BE2C (cell line): ENCODE measurements around the gene TOX3.

Experiments used
- DNase-seq: peaks from one replicate; pipeline ENCODE4 v3.0.0-alpha.2; 2020
- H3K27me3 ChIP-seq: fragments of 250-450 bp; sonication (Bioruptor Pico); 2 replicates; pipeline ENCODE4 v1.5.1; 2020; ENCODE audit warnings: mild to moderate bottlenecking
- H3K36me3 ChIP-seq: fragments of 250-450 bp; sonication (Bioruptor Pico); 2 replicates; pipeline ENCODE4 v1.5.1; 2020; ENCODE audit warnings: mild to moderate bottlenecking
- H3K4me1 ChIP-seq: fragments of 250-450 bp; sonication (Bioruptor Pico); 2 replicates; pipeline ENCODE4 v1.5.1; 2020
- H3K4me3 ChIP-seq: 2 replicates; pipeline ENCODE4 v1.5.1; 2011; ENCODE audit warnings: low read depth, low read length
- H3K9me3 ChIP-seq: fragments of 250-450 bp; sonication (Bioruptor Pico); 2 replicates; pipeline ENCODE4 v1.5.1; 2020
- CTCF ChIP-seq: IDR thresholded peaks from 2 replicates; pipeline ENCODE4 v1.5.1; 2012; ENCODE audit warnings: mild to moderate bottlenecking, low read depth, low read length

The TOX3 gene

GRCh38 chr16:52529226-52529625 lies 17.7 kb downstream of the TOX3 start:
- DNase-seq = no peak
- Histone ChIP-seq H3K36me3 (no peaks in the 10 kb centered on the region), H3K9me3 (no peaks in the 10 kb centered on the region), H3K4me3 (no peak overlapping the region), H3K27me3 (no peaks in the 10 kb centered on the region), H3K4me1 (no peaks in the 10 kb centered on the region)
- no peak for TF ChIP-seq CTCF

GRCh38 chr16:52528393-52529065 lies 18.4 kb downstream of the TOX3 start:
- no peaks in the 10 kb centered on the region for H3K4me1 ChIP-seq
- DNase-seq = no peak

GRCh38 chr16:52526830-52527229 lies 20.1 kb downstream of the TOX3 start:
- DNase-seq = no peak
- Histone ChIP-seq H3K27me3 (no peaks in the 10 kb centered on the region), H3K36me3 (no peaks in the 10 kb centered on the region), H3K9me3 (no peaks in the 10 kb centered on the region), H3K4me1 (no peaks in the 10 kb centered on the region), H3K4me3 (no peak overlapping the region)
- TF ChIP-seq CTCF = no peak

More at GRCh38 chr16:52528393-52529065, 18.4 kb downstream of the TOX3 start:
- Histone ChIP-seq H3K27me3 (no peaks in the 10 kb centered on the region), H3K9me3 (no peaks in the 10 kb centered on the region), H3K36me3 (no peaks in the 10 kb centered on the region), H3K4me3 (no peak overlapping the region)
- peak; percentile 30 for TF ChIP-seq CTCF

- H3K36me3 ChIP-seq = no peaks in the 10 kb centered on the region
- no peak overlapping the region for H3K4me3 ChIP-seq
- H3K27me3 ChIP-seq = no peaks in the 10 kb centered on the region
- DNase-seq = no peak
- TF ChIP-seq CTCF = no peak
- H3K9me3 ChIP-seq = no peaks in the 10 kb centered on the region
- H3K4me1 ChIP-seq = no peaks in the 10 kb centered on the region
These were observed 20.7 kb downstream of the TOX3 start for GRCh38 chr16:52526116-52526828.

GRCh38 chr16:52521570-52521969 lies 25.4 kb downstream of the TOX3 start:
- Histone ChIP-seq H3K4me3 (no peak overlapping the region), H3K36me3 (no peaks in the 10 kb centered on the region), H3K27me3 (no peaks in the 10 kb centered on the region), H3K9me3 (no peaks in the 10 kb centered on the region), H3K4me1 (no peaks in the 10 kb centered on the region)
- no peak for TF ChIP-seq CTCF
- no peak for DNase-seq

GRCh38 chr16:52518884-52519283 lies 28.1 kb downstream of the TOX3 start:
- Histone ChIP-seq H3K4me3 (no peak overlapping the region), H3K27me3 (no peaks in the 10 kb centered on the region), H3K36me3 (no peaks in the 10 kb centered on the region), H3K4me1 (no peaks in the 10 kb centered on the region), H3K9me3 (no peaks in the 10 kb centered on the region)
- TF ChIP-seq CTCF = no peak
- no peak for DNase-seq
